SU-DHL-6 (cell line): Measurements from ENCODE around the gene PCDHGB1.
"Not testable (repeated sequence)": the region's sequence is repeated elsewhere in the genome, so short reads cannot be mapped to it uniquely, and the experiment has no call there.

Source experiments
- H2AFZ ChIP-seq: fragments of 200-600 bp; sonication (generic); 2 replicates; pipeline ENCODE4 v1.6.1; 2014; ENCODE audit warnings: low read depth, mild to moderate bottlenecking, moderate library complexity, mixed read lengths, antibody characterized with exemption, low read length; ENCODE audit not compliant: severe bottlenecking
- H3F3A ChIP-seq: fragments of 200-600 bp; shearing (Covaris generic); 2 replicates; pipeline ENCODE4 v1.6.0; 2016; ENCODE audit warnings: antibody characterized with exemption, mild to moderate bottlenecking; ENCODE audit not compliant: insufficient read depth
- H3K27ac ChIP-seq: fragments of 200-600 bp; sonication (generic); 2 replicates; pipeline ENCODE4 v1.5.1; 2016; ENCODE audit warnings: low read depth, mild to moderate bottlenecking, low read length, moderate library complexity, mixed read lengths
- H3K27me3 ChIP-seq: fragments of 200-600 bp; sonication (generic), shearing (Covaris generic); 2 replicates; pipeline ENCODE4 v1.6.0; 2014; ENCODE audit warnings: mild to moderate bottlenecking, low read length
- H3K36me3 ChIP-seq: fragments of 200-600 bp; sonication (generic); 2 replicates; pipeline ENCODE4 v1.6.1; 2014; ENCODE audit warnings: mild to moderate bottlenecking, low read length, mixed read lengths
- H3K4me2 ChIP-seq: fragments of 300-600, 200-600 bp; shearing (Covaris generic), sonication (generic); 2 replicates; pipeline ENCODE4 v1.6.0; 2014; ENCODE audit warnings: low read length, low read depth, mild to moderate bottlenecking; ENCODE audit not compliant: poor library complexity, severe bottlenecking
- H3K4me3 ChIP-seq: fragments of 200-600 bp; sonication (generic); 2 replicates; pipeline ENCODE4 v1.5.1; 2014; ENCODE audit warnings: antibody characterized with exemption, low read length, mild to moderate bottlenecking, mixed read lengths; ENCODE audit not compliant: insufficient read depth, poor library complexity, severe bottlenecking
- H3K79me2 ChIP-seq: fragments of 200-600 bp; sonication (generic); 2 replicates; pipeline ENCODE4 v1.6.1; 2014; ENCODE audit warnings: mild to moderate bottlenecking, low read length, moderate library complexity; ENCODE audit not compliant: insufficient read depth
- H3K9ac ChIP-seq: fragments of 200-600 bp; sonication (generic); 2 replicates; pipeline ENCODE4 v1.7.0; 2014; ENCODE audit warnings: mild to moderate bottlenecking, low read length
- H3K9me2 ChIP-seq: fragments of 200-600 bp; sonication (generic); replicated peaks from 2 replicates; pipeline ENCODE4 v1.6.1; 2014; ENCODE audit warnings: low read length; ENCODE audit not compliant: insufficient read depth
- H3K9me3 ChIP-seq: fragments of 200-600 bp; sonication (generic); 2 replicates; pipeline ENCODE4 v1.6.1; 2014; ENCODE audit warnings: low read length, mixed read lengths; ENCODE audit not compliant: insufficient read depth
- H4K20me1 ChIP-seq: fragments of 200-600 bp; sonication (generic); 2 replicates; pipeline ENCODE4 v1.6.1; 2014; ENCODE audit warnings: low read depth, mild to moderate bottlenecking, antibody characterized with exemption, low read length, moderate library complexity, mixed read lengths
- EZH2phosphoT487 ChIP-seq: fragments of 200-600 bp; sonication (generic), shearing (Covaris generic); conservative IDR thresholded peaks from 2 replicates; pipeline ENCODE4 v1.6.1; 2018; ENCODE audit warnings: mild to moderate bottlenecking, antibody characterized with exemption, low read length, moderate library complexity, mixed read lengths
- TF ChIP-seq, protein P1 (sequence below): fragments of 200-600 bp; sonication (generic); IDR thresholded peaks from one replicate; pipeline ENCODE4 v1.5.1; 2017; ENCODE audit warnings: antibody characterized with exemption, mild to moderate bottlenecking, low read length, moderate library complexity; ENCODE audit not compliant: insufficient read depth, poor library complexity, severe bottlenecking

PCDHGB1 gene

DNA sequence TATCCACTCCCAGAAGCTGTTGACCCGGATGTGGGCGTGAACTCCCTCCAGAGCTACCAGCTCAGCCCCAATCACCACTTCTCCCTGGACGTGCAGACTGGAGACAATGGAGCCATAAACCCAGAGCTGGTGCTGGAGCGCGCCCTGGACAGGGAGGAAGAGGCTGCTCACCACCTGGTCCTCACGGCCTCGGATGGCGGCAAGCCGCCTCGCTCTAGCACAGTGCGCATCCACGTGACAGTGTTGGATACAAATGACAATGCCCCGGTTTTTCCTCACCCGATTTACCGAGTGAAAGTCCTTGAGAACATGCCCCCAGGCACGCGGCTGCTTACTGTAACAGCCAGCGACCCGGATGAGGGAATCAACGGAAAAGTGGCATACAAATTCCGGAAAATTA lies 43.4 kb downstream of the PCDHGB1 start:
- Histone ChIP-seq H3K9me2 (no peaks in the 10 kb centered on the region), H4K20me1 (no peaks in the 10 kb centered on the region), H3K4me3 (no peak overlapping the region), H3F3A (no peaks in the 10 kb centered on the region; the same call in none of the 2 replicates), H3K79me2 (no peaks in the 10 kb centered on the region), H3K4me2 (no peak overlapping the region), H3K27ac (no peak overlapping the region), H3K36me3 (no peaks in the 10 kb centered on the region), H3K9me3 (no peaks in the 10 kb centered on the region; the same call in 1 of the 2 replicates), H3K27me3 (no peaks in the 10 kb centered on the region), H3K9ac (no peak overlapping the region), H2AFZ (no peak overlapping the region)
- TF ChIP-seq EZH2phosphoT487, result no peak
- TF ChIP-seq, protein P1, sequence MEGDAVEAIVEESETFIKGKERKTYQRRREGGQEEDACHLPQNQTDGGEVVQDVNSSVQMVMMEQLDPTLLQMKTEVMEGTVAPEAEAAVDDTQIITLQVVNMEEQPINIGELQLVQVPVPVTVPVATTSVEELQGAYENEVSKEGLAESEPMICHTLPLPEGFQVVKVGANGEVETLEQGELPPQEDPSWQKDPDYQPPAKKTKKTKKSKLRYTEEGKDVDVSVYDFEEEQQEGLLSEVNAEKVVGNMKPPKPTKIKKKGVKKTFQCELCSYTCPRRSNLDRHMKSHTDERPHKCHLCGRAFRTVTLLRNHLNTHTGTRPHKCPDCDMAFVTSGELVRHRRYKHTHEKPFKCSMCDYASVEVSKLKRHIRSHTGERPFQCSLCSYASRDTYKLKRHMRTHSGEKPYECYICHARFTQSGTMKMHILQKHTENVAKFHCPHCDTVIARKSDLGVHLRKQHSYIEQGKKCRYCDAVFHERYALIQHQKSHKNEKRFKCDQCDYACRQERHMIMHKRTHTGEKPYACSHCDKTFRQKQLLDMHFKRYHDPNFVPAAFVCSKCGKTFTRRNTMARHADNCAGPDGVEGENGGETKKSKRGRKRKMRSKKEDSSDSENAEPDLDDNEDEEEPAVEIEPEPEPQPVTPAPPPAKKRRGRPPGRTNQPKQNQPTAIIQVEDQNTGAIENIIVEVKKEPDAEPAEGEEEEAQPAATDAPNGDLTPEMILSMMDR, result no peak

DNA sequence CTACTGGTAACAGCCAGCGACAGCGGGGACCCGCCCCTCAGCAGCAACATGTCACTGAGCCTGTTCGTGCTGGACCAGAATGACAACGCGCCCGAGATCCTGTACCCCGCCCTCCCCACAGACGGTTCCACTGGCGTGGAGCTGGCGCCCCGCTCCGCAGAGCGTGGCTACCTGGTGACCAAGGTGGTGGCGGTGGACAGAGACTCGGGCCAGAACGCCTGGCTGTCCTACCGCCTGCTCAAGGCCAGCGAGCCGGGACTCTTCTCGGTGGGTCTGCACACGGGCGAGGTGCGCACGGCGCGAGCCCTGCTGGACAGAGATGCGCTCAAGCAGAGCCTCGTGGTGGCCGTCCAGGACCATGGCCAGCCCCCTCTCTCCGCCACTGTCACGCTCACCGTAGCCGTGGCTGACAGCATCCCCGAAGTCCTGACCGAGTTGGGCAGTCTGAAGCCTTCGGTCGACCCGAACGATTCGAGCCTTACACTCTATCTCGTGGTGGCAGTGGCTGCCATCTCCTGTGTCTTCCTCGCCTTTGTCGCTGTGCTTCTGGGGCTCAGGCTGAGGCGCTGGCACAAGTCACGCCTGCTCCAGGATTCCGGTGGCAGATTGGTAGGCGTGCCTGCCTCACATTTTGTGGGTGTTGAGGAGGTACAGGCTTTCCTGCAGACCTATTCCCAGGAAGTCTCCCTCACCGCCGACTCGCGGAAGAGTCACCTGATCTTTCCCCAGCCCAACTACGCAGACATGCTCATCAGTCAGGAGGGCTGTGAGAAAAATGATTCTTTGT lies 44.7 kb downstream of the PCDHGB1 start:
- H3K4me3 ChIP-seq, H3K27ac ChIP-seq, H2AFZ ChIP-seq, H3K9me2 ChIP-seq, H3K9ac ChIP-seq, H3K36me3 ChIP-seq, H3K27me3 ChIP-seq, H3F3A ChIP-seq, H3K4me2 ChIP-seq, H3K79me2 ChIP-seq, H4K20me1 ChIP-seq: not testable (repeated sequence)
- H3K9me3 ChIP-seq, result peaks cover 12% of the 10 kb centered on the region; the same call in 1 of the 2 replicates

DNA sequence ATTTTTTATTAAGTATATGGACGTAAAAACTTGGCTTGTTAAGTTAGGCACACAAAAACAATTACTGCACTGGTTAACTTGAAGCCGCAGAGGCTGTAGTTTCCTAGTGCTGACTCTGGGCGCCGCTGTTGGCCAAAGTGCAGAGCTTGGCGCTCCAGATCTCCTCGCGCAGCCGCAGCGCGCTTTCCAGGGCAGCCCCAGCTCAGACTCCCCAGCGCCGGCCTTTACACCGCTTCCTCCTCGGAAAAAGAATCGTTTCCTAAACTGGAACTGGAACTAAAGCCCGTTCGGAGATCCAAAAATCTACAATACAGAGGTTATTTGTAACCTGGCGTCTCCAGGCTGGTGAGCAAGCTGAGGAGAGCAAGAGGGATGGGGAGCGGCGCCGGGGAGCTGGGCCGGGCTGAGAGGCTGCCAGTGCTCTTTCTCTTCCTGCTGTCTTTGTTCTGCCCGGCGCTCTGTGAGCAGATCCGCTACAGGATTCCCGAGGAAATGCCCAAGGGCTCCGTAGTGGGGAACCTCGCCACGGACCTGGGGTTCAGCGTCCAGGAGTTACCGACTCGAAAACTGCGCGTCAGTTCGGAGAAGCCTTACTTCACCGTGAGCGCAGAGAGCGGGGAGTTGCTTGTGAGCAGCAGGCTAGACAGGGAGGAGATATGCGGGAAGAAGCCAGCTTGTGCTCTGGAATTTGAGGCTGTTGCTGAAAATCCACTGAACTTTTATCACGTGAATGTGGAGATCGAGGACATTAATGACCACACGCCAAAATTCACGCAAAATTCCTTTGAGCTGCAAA lies 48.1 kb downstream of the PCDHGB1 start, which contains the start of gene PCDHGB5:
Gene PCDHGB5 (plus strand): TSS at position 192 of the 796 bp plus-strand sequence. CDS start 181 bp downstream, at position 373.
- H4K20me1 ChIP-seq, H3K79me2 ChIP-seq, H2AFZ ChIP-seq, H3K27ac ChIP-seq, H3F3A ChIP-seq, H3K9ac ChIP-seq, H3K27me3 ChIP-seq, H3K9me2 ChIP-seq: not testable (repeated sequence)
- peaks cover 10% of the 10 kb centered on the region; the same call in 1 of the 2 replicates for H3K36me3 ChIP-seq
- TF ChIP-seq, protein P1, result peak; percentile 13
- peaks cover 21% of the 10 kb centered on the region; the same call in 1 of the 2 replicates for H3K9me3 ChIP-seq
- H3K4me3 ChIP-seq, result peak within 1 kb of the TSS; percentile 35
- peak within 1 kb of the TSS; percentile 26 for H3K4me2 ChIP-seq

DNA sequence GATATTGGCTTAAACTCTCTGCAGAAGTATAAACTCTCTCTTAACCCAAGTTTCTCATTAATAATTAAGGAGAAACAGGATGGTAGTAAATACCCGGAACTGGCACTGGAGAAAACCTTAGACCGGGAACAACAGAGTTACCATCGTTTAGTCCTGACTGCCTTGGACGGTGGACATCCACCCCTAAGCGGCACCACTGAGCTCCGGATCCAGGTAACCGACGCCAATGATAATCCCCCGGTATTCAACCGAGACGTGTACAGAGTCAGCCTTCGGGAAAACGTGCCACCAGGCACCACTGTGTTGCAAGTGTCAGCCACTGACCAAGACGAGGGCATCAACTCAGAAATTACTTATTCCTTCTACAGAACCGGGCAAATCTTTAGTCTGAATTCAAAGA lies 48.7 kb downstream of the PCDHGB1 start:
- TF ChIP-seq, protein P1, result no peak
- TF ChIP-seq EZH2phosphoT487, result no peak
- H2AFZ ChIP-seq, result no peak overlapping the region
- no peak overlapping the region for H3K27ac ChIP-seq
- no peaks in the 10 kb centered on the region for H3K9me2 ChIP-seq
- no peak overlapping the region for H3K4me2 ChIP-seq
- H3K79me2 ChIP-seq, result no peaks in the 10 kb centered on the region
- H3K9ac ChIP-seq, result no peak overlapping the region
- peaks cover 23% of the 10 kb centered on the region; the same call in 1 of the 2 replicates for H3K9me3 ChIP-seq
- H3K27me3 ChIP-seq, result no peaks in the 10 kb centered on the region
- no peak overlapping the region for H3K4me3 ChIP-seq
- H4K20me1 ChIP-seq, result no peaks in the 10 kb centered on the region
- H3F3A ChIP-seq, result no peaks in the 10 kb centered on the region; the same call in 1 of the 2 replicates
- peaks cover 10% of the 10 kb centered on the region; the same call in 1 of the 2 replicates for H3K36me3 ChIP-seq
